Lower leg skin (tissue), 4 donors: ENCODE results near the gene TTC22. TPM values are rescaled to one million over a fixed set of nuclear protein-coding genes. Genes with fewer than 3 reads are reported as not detected.
A peak's percentile ranks its signal among the peaks of the same experiment; 100 is the strongest.

Experiments used
- DNase-seq, 2 donors: peaks; one replicate each; pipeline ENCODE4 v3.0.0-alpha.2; 2019; ENCODE audit warnings: low spot score in 2 of 2
- H3K4me3 ChIP-seq: fragments of 200-600 bp; sonication (generic); 2 replicates; pipeline ENCODE4 v1.5.1; 2017; ENCODE audit warnings: mild to moderate bottlenecking, low read depth; ENCODE audit not compliant: poor library complexity, severe bottlenecking
- CTCF ChIP-seq, 3 donors: fragments of 450-650 bp; IDR thresholded peaks; one replicate each; pipeline ENCODE4 v1.5.1; 2016; ENCODE audit warnings: antibody characterized with exemption in 3 of 3, mild to moderate bottlenecking in 3 of 3, moderate library complexity in 2 of 3
- POLR2A ChIP-seq, 2 donors: fragments of 450-650 bp; IDR thresholded peaks; one replicate each; pipeline ENCODE4 v1.6.1; 2016 to 2017; ENCODE audit warnings: antibody characterized with exemption in 2 of 2, mild to moderate bottlenecking in 1 of 2, moderate library complexity in 1 of 2
- WGBS, 2 donors: methylation state at CpG; one replicate each; pipeline ENCODE4 v1.1.5; 2018; 5-methylcytosine and 5-hydroxymethylcytosine counted together
- intact Hi-C: fragments of 100-400 bp; cut with DNase I; formaldehyde crosslinking; loops from one replicate; pipeline ENCODE4 v1.15.0; 2023; ENCODE audit warnings: low total_unique reads
- total RNA-seq, 4 donors: library from RNA; depleted of rRNA; stranded (reverse); fragments of >200 nt; gene quantifications; one replicate each; pipeline ENCODE4 v1.1.0, GENCODE V29; 2016

TTC22 gene
- total RNA-seq, 4 donors from 2014 or later, result 49.1 to 76.6 (median 65.7) TPM

- WGBS, 2 donors, result 73 to 78% methylated on average over 5 to 6 of the region's 6 CpGs
- intact Hi-C loops, result no loop called here
- TF ChIP-seq CTCF (IDR thresholded peaks at IDR 0.05) (no peak), POLR2A (IDR thresholded peaks at IDR 0.05) (no peak)
- DNase-seq, result peak in 1 of 2 donors; percentile 53
- H3K4me3 ChIP-seq, result no peak overlapping the region
Observed at GRCh38 chr1:54804471-54805132, 3.5 kb upstream of the TTC22 start.

- TF ChIP-seq POLR2A (IDR thresholded peaks at IDR 0.05) (no peak), CTCF (IDR thresholded peaks at IDR 0.05) (no peak)
- 56 to 67% methylated on average over 4 of the region's 4 CpGs for WGBS, 2 donors
- intact Hi-C loops, result no loop called here
- no peak overlapping the region for H3K4me3 ChIP-seq
- peak in 1 of 2 donors; percentile 46 for DNase-seq
Observed at GRCh38 chr1:54803761-54804470, 2.8 kb upstream of the TTC22 start.

GRCh38 chr1:54800041-54800898 is 853 bp downstream of the TTC22 start:
- 37 to 53% methylated on average over 18 to 27 of the region's 39 CpGs for WGBS, 2 donors
- intact Hi-C loops, result no loop called here
- TF ChIP-seq POLR2A (IDR thresholded peaks at IDR 0.05) (no peak), CTCF (IDR thresholded peaks at IDR 0.05) (no peak)
- peak overlapping the region; percentile 35 for H3K4me3 ChIP-seq
- peak in 1 of 2 donors; percentile 82 for DNase-seq

- WGBS, 2 donors, result 41 to 55% methylated on average over 6 of the region's 6 CpGs
- no peak overlapping the region for H3K4me3 ChIP-seq
- DNase-seq, result peak in 1 of 2 donors; percentile 70
- intact Hi-C loops, result no loop called here
- TF ChIP-seq CTCF (IDR thresholded peaks at IDR 0.05) (no peak), POLR2A (IDR thresholded peaks at IDR 0.05) (no peak)
Observed at GRCh38 chr1:54798769-54799641, 2.1 kb downstream of the TTC22 start.

- no peak overlapping the region for H3K4me3 ChIP-seq
- WGBS, 2 donors, result 53 to 67% methylated on average over 3 of the region's 3 CpGs
- TF ChIP-seq CTCF (IDR thresholded peaks at IDR 0.05), result no peak
- TF ChIP-seq POLR2A (IDR thresholded peaks at IDR 0.05), result no peak
- intact Hi-C loops, result no loop called here
- DNase-seq, result peak in 1 of 2 donors; percentile 63
Observed at GRCh38 chr1:54798206-54798605, 2.9 kb downstream of the TTC22 start.
